ENCODE results near the gene ADAMTS7.
"Not testable (repeated sequence)": the region's sequence is repeated elsewhere in the genome, so short reads cannot be mapped to it uniquely, and the experiment has no call there.

Gene ADAMTS7

DNA sequence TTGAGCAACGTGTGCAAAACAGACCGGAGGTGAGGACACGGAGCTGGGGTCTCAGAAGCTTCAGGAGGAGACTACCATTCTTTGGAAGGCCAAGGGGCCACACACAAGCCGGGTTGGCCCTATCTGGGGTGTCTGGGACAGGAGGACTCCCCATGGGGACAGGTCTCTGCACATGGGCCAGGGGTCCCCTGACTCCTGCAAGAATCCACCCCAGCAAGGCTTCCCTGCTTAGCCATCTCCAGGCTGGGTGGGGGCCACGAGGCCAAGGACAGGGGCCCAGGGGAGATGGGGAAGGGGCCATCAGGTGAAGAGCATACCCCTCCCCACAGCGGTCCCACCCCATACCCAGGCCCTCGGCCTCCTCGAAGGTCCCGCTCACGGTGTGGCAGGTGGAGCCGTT is 38.5 kb downstream of the ADAMTS7 start:
- Histone ChIP-seq H3K27me3 (ENCODE audit: insufficient read depth, low read length) (no peaks in the 10 kb centered on the region), H3K36me3 (ENCODE audit: control insufficient read depth in 1 of 2, insufficient read depth in 2 of 2, low read length in 2 of 2) (no peaks in the 10 kb centered on the region), H3K79me1 (ENCODE audit: low read length) (no peaks in the 10 kb centered on the region), H2BK120ac (ENCODE audit: insufficient read depth, low read length, poor library complexity) (no peak overlapping the region), H3K4me1 (ENCODE audit: control insufficient read depth in 1 of 2, insufficient read depth in 2 of 2, low read length in 2 of 2) (no peaks in the 10 kb centered on the region), H3K4ac (ENCODE audit: low read depth, low read length) (no peak overlapping the region), H3K14ac (ENCODE audit: low read length) (no peak overlapping the region), H3K4me2 (ENCODE audit: low read length) (no peak overlapping the region), H4K8ac (ENCODE audit: low read depth, low read length) (no peak overlapping the region), H3K79me2 (ENCODE audit: control insufficient read depth, insufficient read depth, low read length, poor library complexity) (no peaks in the 10 kb centered on the region), H3K23ac (ENCODE audit: low read length) (no peak overlapping the region), H3K9ac (ENCODE audit: low read length) (no peak overlapping the region), H2AFZ (ENCODE audit: insufficient read depth, low read length, poor library complexity) (no peak overlapping the region), H3K9me3 (ENCODE audit: insufficient read depth, low read depth, low read length) (no peaks in the 10 kb centered on the region), H2BK12ac (ENCODE audit: low read length) (no peak overlapping the region), H4K91ac (ENCODE audit: low read depth, low read length) (no peak overlapping the region), H4K12ac (ENCODE audit: low read depth, low read length) (no peak overlapping the region), H3K27ac (ENCODE audit: low read depth, low read length) (no peak overlapping the region), H3K18ac (ENCODE audit: low read length) (no peak overlapping the region), H2BK5ac (ENCODE audit: low read depth, low read length, poor library complexity) (no peak overlapping the region), H2AK5ac (ENCODE audit: low read length) (no peak overlapping the region), H3K4me3 (ENCODE audit: low read depth, low read length) (no peak overlapping the region)
- WGBS (ENCODE audit: extremely low coverage, insufficient coverage, insufficient read length) = no CpG with 5 or more reads among the region's 11 CpGs
- DNase-seq = no peak

DNA sequence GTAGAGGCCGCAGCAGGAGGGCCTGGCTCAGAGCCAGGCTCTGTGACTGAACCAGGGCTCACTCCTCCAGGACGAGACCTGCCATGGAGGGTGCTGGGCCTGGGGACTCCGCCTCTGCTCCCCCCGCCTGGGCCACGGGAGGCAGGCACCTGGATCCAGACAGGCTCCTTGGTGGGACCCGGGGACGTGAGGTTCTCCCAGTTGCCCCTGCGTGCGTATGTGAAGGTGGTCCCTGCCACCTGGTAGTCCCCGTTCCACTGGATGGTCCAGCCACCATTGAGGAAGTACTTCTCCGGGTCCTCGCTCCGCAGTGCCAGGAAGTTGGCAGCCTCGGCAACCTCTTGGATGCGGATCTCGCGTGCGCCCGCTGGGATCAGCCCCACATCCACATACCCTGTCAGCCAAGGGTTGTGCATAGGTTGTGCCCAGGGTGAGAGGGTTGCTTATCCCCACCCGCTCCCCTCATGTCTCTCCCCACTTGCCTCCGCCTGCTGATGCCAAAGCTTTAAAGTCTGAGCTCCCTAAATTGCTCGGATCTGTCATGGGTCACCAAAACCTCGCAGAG is 39.7 kb downstream of the ADAMTS7 start:
- H4K91ac ChIP-seq (ENCODE audit: low read depth, low read length); H2BK12ac ChIP-seq (ENCODE audit: low read length); DNase-seq; H3K4me1 ChIP-seq (ENCODE audit: control insufficient read depth in 1 of 2, insufficient read depth in 2 of 2, low read length in 2 of 2); H2AFZ ChIP-seq (ENCODE audit: insufficient read depth, low read length, poor library complexity); H3K14ac ChIP-seq (ENCODE audit: low read length); H2BK120ac ChIP-seq (ENCODE audit: insufficient read depth, low read length, poor library complexity); H3K9me3 ChIP-seq (ENCODE audit: insufficient read depth, low read depth, low read length); H3K4ac ChIP-seq (ENCODE audit: low read depth, low read length); H2BK5ac ChIP-seq (ENCODE audit: low read depth, low read length, poor library complexity); H4K8ac ChIP-seq (ENCODE audit: low read depth, low read length); H3K79me1 ChIP-seq (ENCODE audit: low read length); H3K23ac ChIP-seq (ENCODE audit: low read length); H3K4me3 ChIP-seq (ENCODE audit: low read depth, low read length); H3K18ac ChIP-seq (ENCODE audit: low read length); H3K27ac ChIP-seq (ENCODE audit: low read depth, low read length); H3K27me3 ChIP-seq (ENCODE audit: insufficient read depth, low read length); H4K12ac ChIP-seq (ENCODE audit: low read depth, low read length); H3K36me3 ChIP-seq (ENCODE audit: control insufficient read depth in 1 of 2, insufficient read depth in 2 of 2, low read length in 2 of 2); H3K9ac ChIP-seq (ENCODE audit: low read length); H2AK5ac ChIP-seq (ENCODE audit: low read length); H3K79me2 ChIP-seq (ENCODE audit: control insufficient read depth, insufficient read depth, low read length, poor library complexity); H3K4me2 ChIP-seq (ENCODE audit: low read length): not testable (repeated sequence)
- no CpG with 5 or more reads among the region's 23 CpGs for WGBS (ENCODE audit: extremely low coverage, insufficient coverage, insufficient read length)

DNA sequence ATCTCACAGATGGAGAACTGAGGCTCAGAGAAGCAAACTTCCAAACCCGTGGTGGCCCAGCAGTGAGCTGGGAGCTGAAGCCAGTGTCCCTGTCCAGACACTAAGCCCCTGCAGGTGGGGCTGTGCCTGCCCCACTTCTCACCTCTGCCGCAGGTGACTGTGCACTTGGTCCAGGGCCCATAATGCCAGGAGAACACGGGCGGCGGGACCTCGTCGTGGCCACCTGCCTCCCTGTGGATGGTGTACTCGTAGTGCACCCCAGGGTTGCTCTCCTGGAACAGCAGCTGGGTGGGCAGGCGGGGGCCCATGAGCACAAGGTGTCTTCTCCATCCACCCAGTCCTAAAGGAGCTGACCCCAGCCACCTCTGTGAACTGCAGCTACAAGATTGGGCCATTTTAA is 40.2 kb downstream of the ADAMTS7 start:
- not testable (repeated sequence) for H3K79me1 ChIP-seq (ENCODE audit: low read length); H3K4me3 ChIP-seq (ENCODE audit: low read depth, low read length); H4K91ac ChIP-seq (ENCODE audit: low read depth, low read length); H2BK120ac ChIP-seq (ENCODE audit: insufficient read depth, low read length, poor library complexity); H3K27me3 ChIP-seq (ENCODE audit: insufficient read depth, low read length); H3K36me3 ChIP-seq (ENCODE audit: control insufficient read depth in 1 of 2, insufficient read depth in 2 of 2, low read length in 2 of 2); H3K79me2 ChIP-seq (ENCODE audit: control insufficient read depth, insufficient read depth, low read length, poor library complexity); DNase-seq; H3K27ac ChIP-seq (ENCODE audit: low read depth, low read length); H3K9ac ChIP-seq (ENCODE audit: low read length); H3K4me1 ChIP-seq (ENCODE audit: control insufficient read depth in 1 of 2, insufficient read depth in 2 of 2, low read length in 2 of 2); H2BK5ac ChIP-seq (ENCODE audit: low read depth, low read length, poor library complexity); H2AK5ac ChIP-seq (ENCODE audit: low read length); H4K8ac ChIP-seq (ENCODE audit: low read depth, low read length); H2BK12ac ChIP-seq (ENCODE audit: low read length); H3K9me3 ChIP-seq (ENCODE audit: insufficient read depth, low read depth, low read length); H3K4ac ChIP-seq (ENCODE audit: low read depth, low read length); H3K23ac ChIP-seq (ENCODE audit: low read length); H3K18ac ChIP-seq (ENCODE audit: low read length); H3K4me2 ChIP-seq (ENCODE audit: low read length); H2AFZ ChIP-seq (ENCODE audit: insufficient read depth, low read length, poor library complexity); H3K14ac ChIP-seq (ENCODE audit: low read length); H4K12ac ChIP-seq (ENCODE audit: low read depth, low read length)
- WGBS (ENCODE audit: extremely low coverage, insufficient coverage, insufficient read length) = no CpG with 5 or more reads among the region's 9 CpGs

DNA sequence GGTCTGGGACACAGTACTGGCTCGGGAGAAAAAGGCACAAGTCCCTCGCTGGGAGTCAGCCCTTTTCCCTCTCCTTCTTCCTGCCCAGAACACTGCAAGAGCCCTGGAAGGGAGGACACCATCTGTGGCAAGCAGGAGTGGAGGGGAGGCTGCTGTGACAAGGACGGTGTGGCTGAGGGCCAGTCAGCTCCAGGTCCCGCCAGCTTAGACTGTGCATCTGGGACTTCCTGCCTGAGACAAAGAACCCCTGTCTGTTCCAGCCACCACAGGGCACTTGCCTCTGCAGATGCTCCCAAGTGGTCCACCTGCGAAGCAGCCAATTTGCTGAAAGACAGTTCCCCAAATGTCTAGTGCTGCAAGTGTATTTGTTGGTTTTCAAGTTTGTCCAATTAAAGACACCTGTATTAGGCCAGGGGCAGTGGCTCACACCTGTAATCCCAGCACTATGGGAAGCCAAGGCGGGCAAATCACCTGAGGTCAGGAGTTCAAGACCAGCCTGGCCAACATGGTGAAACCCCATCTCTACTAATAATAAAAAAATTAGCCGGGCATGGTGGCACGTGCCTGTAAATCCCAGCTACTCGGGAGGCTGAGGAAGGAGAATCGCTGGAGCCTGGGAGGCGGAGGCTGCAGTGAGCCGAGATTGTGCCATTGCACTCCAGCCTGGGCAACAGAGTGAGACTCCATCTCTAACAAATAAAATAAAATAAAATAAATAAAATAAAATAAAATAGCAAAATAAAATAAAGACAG is 41.6 kb downstream of the ADAMTS7 start:
- H2BK12ac ChIP-seq (ENCODE audit: low read length); H3K23ac ChIP-seq (ENCODE audit: low read length); H3K9me3 ChIP-seq (ENCODE audit: insufficient read depth, low read depth, low read length); H2BK5ac ChIP-seq (ENCODE audit: low read depth, low read length, poor library complexity); H3K18ac ChIP-seq (ENCODE audit: low read length); H4K12ac ChIP-seq (ENCODE audit: low read depth, low read length); H3K14ac ChIP-seq (ENCODE audit: low read length); H3K79me1 ChIP-seq (ENCODE audit: low read length); H3K27ac ChIP-seq (ENCODE audit: low read depth, low read length); DNase-seq; H4K8ac ChIP-seq (ENCODE audit: low read depth, low read length); H3K27me3 ChIP-seq (ENCODE audit: insufficient read depth, low read length); H3K4me1 ChIP-seq (ENCODE audit: control insufficient read depth in 1 of 2, insufficient read depth in 2 of 2, low read length in 2 of 2); H2AFZ ChIP-seq (ENCODE audit: insufficient read depth, low read length, poor library complexity); H3K4me2 ChIP-seq (ENCODE audit: low read length); H2BK120ac ChIP-seq (ENCODE audit: insufficient read depth, low read length, poor library complexity); H2AK5ac ChIP-seq (ENCODE audit: low read length); H4K91ac ChIP-seq (ENCODE audit: low read depth, low read length); H3K4ac ChIP-seq (ENCODE audit: low read depth, low read length); H3K79me2 ChIP-seq (ENCODE audit: control insufficient read depth, insufficient read depth, low read length, poor library complexity); H3K4me3 ChIP-seq (ENCODE audit: low read depth, low read length); H3K36me3 ChIP-seq (ENCODE audit: control insufficient read depth in 1 of 2, insufficient read depth in 2 of 2, low read length in 2 of 2); H3K9ac ChIP-seq (ENCODE audit: low read length): not testable (repeated sequence)
- WGBS (ENCODE audit: extremely low coverage, insufficient coverage, insufficient read length) = no CpG with 5 or more reads among the region's 12 CpGs
